OCI-LY1 (cell line): Measurements from ENCODE around the gene PIH1D1.

Experiments used
- CTCF ChIP-seq: fragments of 200-600 bp; sonication (generic), shearing (Covaris generic); IDR thresholded peaks from 2 replicates; pipeline ENCODE4 v1.5.1; 2017; ENCODE audit warnings: mild to moderate bottlenecking, antibody characterized with exemption, low read length, moderate library complexity, mixed read lengths
- EZH2 ChIP-seq: fragments of 200-600 bp; sonication (generic), shearing (Covaris generic); IDR thresholded peaks from 2 replicates; pipeline ENCODE4 v1.8.0; 2017; ENCODE audit warnings: borderline replicate concordance, mixed run types, mild to moderate bottlenecking, antibody characterized with exemption, low read length, moderate library complexity, mixed read lengths

GRCh38 chr19:49445997-49446396, 5.6 kb downstream of the PIH1D1 start:
- TF ChIP-seq CTCF: no peak
- no peak for TF ChIP-seq EZH2
